Heart left ventricle (tissue), 16 donors: Measurements from ENCODE around the gene RPL27. TPM values are rescaled to one million over a fixed set of nuclear protein-coding genes. Genes with fewer than 3 reads are reported as not detected.

Experiments
- ATAC-seq, 4 donors: fragments of 200-7000 bp; cut with Tn5 transposase; one replicate each; pipeline ENCODE4 v1.9.1; 2020 to 2022; ENCODE audit warnings: moderate library complexity in 4 of 4, mild to moderate bottlenecking in 3 of 4, moderate number of reproducible peaks in 1 of 4
- DNase-seq, 5 donors: peaks; one replicate each; pipeline ENCODE4 v3.0.0-alpha.2; 2020
- H3K27ac ChIP-seq, 12 donors: fragments of 200-600 bp; sonication (generic) in 4 of 12; one replicate each; pipeline versions ENCODE4 v1.5.0 to v1.8.0; 2016 to 2022; ENCODE audit warnings: mild to moderate bottlenecking in 2 of 12
- H3K27me3 ChIP-seq, 9 donors: fragments of 200-600 bp; sonication (generic) in 2 of 9; one replicate each; pipeline versions ENCODE4 v1.5.1 to v1.8.0; 2016 to 2022; ENCODE audit warnings: mild to moderate bottlenecking in 3 of 9
- H3K36me3 ChIP-seq, 9 donors: fragments of 200-600 bp; sonication (generic) in 2 of 9; one replicate each; pipeline versions ENCODE4 v1.5.0 to v1.8.0; 2018 to 2022; ENCODE audit warnings: mild to moderate bottlenecking in 2 of 9
- H3K4me1 ChIP-seq, 12 donors: fragments of 200-600 bp; sonication (generic) in 4 of 12; one replicate each; pipeline versions ENCODE4 v1.5.0 to v1.8.0; 2016 to 2022; ENCODE audit warnings: mild to moderate bottlenecking in 3 of 12
- H3K4me3 ChIP-seq, 12 donors: fragments of 200-600 bp; sonication (generic) in 4 of 12; one replicate each; pipeline versions ENCODE4 v1.5.0 to v1.8.0; 2017 to 2022; ENCODE audit warnings: mild to moderate bottlenecking in 9 of 12, moderate library complexity in 4 of 12
- H3K9me3 ChIP-seq, 12 donors: fragments of 200-600 bp; sonication (generic) in 4 of 12; one replicate each; pipeline versions ENCODE4 v1.5.0 to v1.8.0; 2016 to 2022; ENCODE audit warnings: mild to moderate bottlenecking in 1 of 12
- CTCF ChIP-seq, 12 donors: fragments of 200-600 bp; sonication (generic) in 4 of 12; IDR thresholded peaks; one replicate each; pipeline versions ENCODE4 v1.5.0 to v1.8.0; 2018 to 2022; ENCODE audit warnings: antibody characterized with exemption in 12 of 12, mild to moderate bottlenecking in 5 of 12
- POLR2A ChIP-seq, 2 donors: fragments of 450-650 bp; IDR thresholded peaks; one replicate each; pipeline ENCODE4 v1.6.1; 2017; ENCODE audit warnings: antibody characterized with exemption in 2 of 2, mild to moderate bottlenecking in 2 of 2, moderate library complexity in 2 of 2
- WGBS, 4 donors: extraction: QIAGEN DNeasy Blood & Tissue Kit in 2 of 4; methylation state at CpG; one replicate each; pipeline versions ENCODE4 v1.1.5 to v1.1.7; 2013 to 2018; 5-methylcytosine and 5-hydroxymethylcytosine counted together
- intact Hi-C, 10 donors: fragments of 100-400 bp; cut with DNase I; formaldehyde crosslinking; loops; one replicate each; pipeline versions ENCODE4 v1.11.1 to v1.14.2; 2022
- long read RNA-seq, 3 donors: library from polyadenylated mRNA; unstranded; transcript quantifications; one replicate each; pipeline ENCODE4 v2.0.0, GENCODE V29; 2020 to 2021
- polyA plus RNA-seq, 2 donors: library from polyadenylated mRNA; stranded (reverse); fragments of 200-250 nt; gene quantifications; one replicate each; pipeline ENCODE4 v1.2.3, GENCODE V29; 2013
- total RNA-seq, 9 donors: library from RNA; depleted of rRNA in 2 of 9; stranded (reverse); fragments of >200 nt in 2 of 9; fragmentation: NEBNext Ultra II Directional in 3 of 9; extraction: Animal tissue kit (Norgen Biotek cat#: 25700) in 3 of 9; gene quantifications; one replicate each; pipeline versions ENCODE4 v1.1.0 to v1.2.4, GENCODE V29; 2016 to 2023
- donor health status: ischemic (EF 13 %, LVEDD 7.1; RV severe dilation, severe dysfunction).
- donor health status: healthy with polysubstance abuse.
- donor health status: DM: no; HTN: yes; CAD: no.
- donor health status: DM: no; HTN: no; CAD: no.
- donor health status: ischemic (EF 25% LVEDD 6.9; RV normal size, moderate dysfunction).
- donor health status: ischemic (EF 25% LVEDD 5.7; RV mildly dilated, moderate dysfunction).
- donor health status: healthy.
- donor health status: DM: yes; HTN: yes; CAD: no.
- donor health status: ischemic (EF 35%, LVEDD 5.7; RV mildly dilated, moderate dysfunction).
- donor health status: nonischemic (EF 11% LVEDD 7.7; RV severe dilation, severe dysfunction).
- donor health status: DM: yes; HTN: yes; CAD: no.
- donor health status: PGD.
- donor health status: ischemic (EF 29% LVEDD 5.4; RV normal size, mild dysfunction).
- donor health status: nonischemic (EF 23%, LVEDD 6.1; RV moderate dilation, normal function).

The RPL27 gene
- total RNA-seq (100 to 1,000 TPM; 477 to 796 (median 664) TPM), polyA plus RNA-seq (1,000 to 10,000 TPM; 1,976 to 2,590 TPM)
- long read RNA-seq, donor 1, transcript RPL27-201 (5 exons, 505 nt) = major isoform, 126 of 231 reads
- long read RNA-seq, donor 1, transcript RPL27-206 (4 exons, 730 nt) = minor isoform, 49 of 231 reads
- long read RNA-seq, donor 1, transcript RPL27-208 (3 exons, 1,872 nt) = minor isoform, 7 of 231 reads
- long read RNA-seq, donor 1, partial matches to known transcripts = 44 of 231 reads
- long read RNA-seq, donor 1, other reads (novel, unspliced or antisense) = 1 of 231 reads
- long read RNA-seq, donor 2, transcript RPL27-206 (4 exons, 730 nt) = minor isoform, 15 of 122 reads
- long read RNA-seq, donor 2, transcript RPL27-201 (5 exons, 505 nt) = major isoform, 97 of 122 reads
- long read RNA-seq, donor 2, partial matches to known transcripts = 5 of 122 reads
- long read RNA-seq, donor 2, other reads (novel, unspliced or antisense) = 2 of 122 reads
- long read RNA-seq, donor 3, transcript RPL27-206 (4 exons, 730 nt) = minor isoform, 47 of 253 reads
- long read RNA-seq, donor 3, transcript RPL27-204 (4 exons, 318 nt) = minor isoform, 5 of 253 reads
- long read RNA-seq, donor 3, transcript RPL27-201 (5 exons, 505 nt) = major isoform, 129 of 253 reads
- long read RNA-seq, donor 3, partial matches to known transcripts = 69 of 253 reads
- long read RNA-seq, donor 3, other reads (novel, unspliced or antisense) = 0 of 253 reads

GRCh38 chr17:42997984-42998938 is at the start of gene RPL27:
TSS of gene RPL27 (plus strand) at chr17:42998419. CDS start at chr17:42998751, 332 bp downstream.
- H3K9me3 ChIP-seq = no peaks in the 10 kb centered on the region
- DNase-seq (peak; percentile 97 to 99 (median 98)), ATAC-seq (peak; percentile 97 to 99 (median 98))
- intact Hi-C loops = loop anchor here in 2 of 10 donors (1.0 to 10.0 kb wide), 4 partner anchors 18 to 413 kb away; partner anchors contain the start of genes PTGES3L (in 2 of the 2), RUNDC1 (in 2 of the 2) and AARSD1 (in 1 of the 2)
- WGBS, 4 donors = 0 to 1% (median 0%) methylated on average over 23 to 49 of the region's 49 CpGs
- H3K27me3 ChIP-seq = no peaks in the 10 kb centered on the region
- peak within 1 kb of the TSS; percentile 26 to 97 (median 87) for H3K27ac ChIP-seq
- peak within 1 kb of the TSS; percentile 50 to 94 (median 77) for H3K4me3 ChIP-seq
- peak; percentile 79 to 98 (median 89) for TF ChIP-seq CTCF (IDR thresholded peaks at IDR 0.05)
- peak in 1 of 2 donors; percentile 89 for TF ChIP-seq POLR2A (IDR thresholded peaks at IDR 0.05)
- H3K4me1 ChIP-seq = peaks cover 7 to 40% (median 16%) of the 10 kb centered on the region in 12 donors
- peaks cover 0 to 54% (median 42%) of the 10 kb centered on the region in 9 donors for H3K36me3 ChIP-seq

- 90 to 93% (median 92%) methylated on average over 13 of the region's 13 CpGs for WGBS, 4 donors
- ATAC-seq = no peak
- no peak for DNase-seq
- no peak for TF ChIP-seq CTCF (IDR thresholded peaks at IDR 0.05)
- no peak for TF ChIP-seq POLR2A (IDR thresholded peaks at IDR 0.05)
- H3K36me3 ChIP-seq = peaks cover 0 to 74% (median 72%) of the 10 kb centered on the region in 9 donors
- no peaks in the 10 kb centered on the region for H3K9me3 ChIP-seq
- peaks cover 0 to 8% (median 0%) of the 10 kb centered on the region in 12 donors for H3K4me1 ChIP-seq
- H3K27ac ChIP-seq = no peak overlapping the region
- no peak overlapping the region for H3K4me3 ChIP-seq
- no peaks in the 10 kb centered on the region for H3K27me3 ChIP-seq
- intact Hi-C loops = no loop called here
Measured at GRCh38 chr17:42950044-42950783, 48.0 kb upstream of the RPL27 start.

- Histone ChIP-seq H3K27me3 (no peaks in the 10 kb centered on the region), H3K36me3 (peaks cover 0 to 98% (median 93%) of the 10 kb centered on the region in 9 donors), H3K4me1 (no peaks in the 10 kb centered on the region), H3K9me3 (no peaks in the 10 kb centered on the region), H3K27ac (no peak overlapping the region), H3K4me3 (no peak overlapping the region)
- no peak for TF ChIP-seq POLR2A (IDR thresholded peaks at IDR 0.05)
- no peak for TF ChIP-seq CTCF (IDR thresholded peaks at IDR 0.05)
- intact Hi-C loops = no loop called here
- 92 to 100% (median 96%) methylated on average over 1 of the region's 1 CpG for WGBS, 4 donors
- no peak for DNase-seq
- ATAC-seq = peak in 1 of 4 donors; percentile 66
Measured at GRCh38 chr17:42953669-42954068, 44.5 kb upstream of the RPL27 start.
